ENCODE data around the gene ZNF22. TPM values are rescaled to one million over a fixed set of nuclear protein-coding genes. Genes with fewer than 3 reads are reported as not detected.

Gene ZNF22
- total and polyA plus RNA-seq, 2 of the 4 experiments (the other 2 are of a cell fraction) = 10.6 to 12.4 TPM

DNA sequence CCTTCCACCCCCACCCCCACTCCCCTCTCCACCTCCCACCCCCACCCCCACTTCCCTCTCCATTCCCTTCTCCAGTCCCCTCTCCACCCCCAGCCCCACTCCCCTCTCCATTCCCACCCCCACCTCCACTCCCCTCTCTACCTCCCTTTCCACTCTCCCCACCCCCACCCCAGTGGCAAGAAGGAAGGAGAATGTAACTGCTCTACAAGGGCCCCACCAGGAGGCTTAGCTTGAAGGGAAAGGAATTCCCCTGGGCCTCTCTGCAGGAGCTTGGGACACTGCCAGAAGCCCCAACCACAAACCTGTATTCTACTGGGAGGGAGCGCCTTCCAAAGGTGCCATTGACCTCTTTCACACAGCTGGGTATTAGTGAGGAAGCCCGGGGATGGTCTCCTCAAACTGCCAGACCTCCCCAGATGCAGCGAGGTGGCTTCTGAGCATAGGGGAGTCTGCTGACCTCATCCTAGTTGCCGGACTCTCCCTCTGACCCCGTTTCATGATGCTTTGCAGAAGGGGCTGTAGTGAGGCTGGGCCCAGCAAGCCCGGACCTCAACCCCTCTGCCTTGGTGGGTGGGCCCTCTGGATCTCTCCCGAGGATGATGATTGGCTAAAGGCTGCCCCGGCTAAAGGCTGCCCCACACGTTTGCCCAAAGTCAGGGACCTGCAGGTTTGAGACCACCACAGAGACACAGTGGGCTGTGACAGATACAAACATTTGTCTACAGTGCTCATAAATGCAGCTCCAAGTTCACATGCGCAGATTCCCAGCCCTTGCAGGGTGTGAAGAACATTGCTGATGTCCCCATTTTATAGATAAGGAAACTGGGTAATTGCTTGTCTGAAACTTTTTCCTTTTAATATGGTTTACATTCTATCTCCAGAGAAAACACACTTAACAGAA, 25.0 kb upstream of the ZNF22 start:
- H2AFZ ChIP-seq (replicated peaks; ENCODE audit: low read length, poor library complexity) = peak overlapping the region; percentile 98
- H3K4me2 ChIP-seq (ENCODE audit: low read depth, low read length) = peak overlapping the region; percentile 84
- H3K4me1 ChIP-seq (ENCODE audit: control insufficient read depth, insufficient read depth, low read length) = peaks cover 50% of the 10 kb centered on the region
- H3K9ac ChIP-seq (ENCODE audit: low read depth, low read length) = no peak overlapping the region
- intact Hi-C loops (cut with micrococcal nuclease) (loop anchor here (1.0 kb wide), 1 partner anchor 43 kb away; no protein-coding TSS in a partner anchor), in situ Hi-C loops (cut with MboI; ENCODE audit: low sequenced_read_pairs) (loop anchor here (25.0 kb wide), 4 partner anchors 1037 to 1838 kb away; partner anchors contain the start of genes CSGALNACT2 and HNRNPF), dilution Hi-C loops (cut with HindIII; ENCODE audit: low sequenced_read_pairs, unreplicated experiment) (no loop called here)
- H2AK9ac ChIP-seq (replicated peaks; ENCODE audit: low read depth, low read length, poor library complexity) = peak overlapping the region; percentile 66
- ChIA-PET CTCF (interaction anchor here (1.0 to 1.1 kb wide), 2 partner anchors 40 to 43 kb away, joined by 3 read pairs; no protein-coding TSS in a partner anchor), POLR2A (ENCODE audit: unreplicated experiment) (no interaction called here)
- peak overlapping the region; percentile 87 to 94; a peak in 3 of 4 replicates for H4K8ac ChIP-seq (ENCODE audit: low read depth in 2 of 2, low read length in 2 of 2)
- no peaks in the 10 kb centered on the region; the same call in 1 of the 2 replicates for H4K20me1 ChIP-seq (ENCODE audit: insufficient read depth, low read length)
- BruUV-seq (replicated peaks) = no TSS peak
- peak overlapping the region; percentile 78 for H3K27ac ChIP-seq (ENCODE audit: insufficient read depth, low read length)
- peaks cover 23% of the 10 kb centered on the region for H3K9me1 ChIP-seq (ENCODE audit: insufficient read depth, low read length)
- 0 out of 3 replicates have a peak overlapping the region, but pooled peaks have one; percentile 34 for H2BK15ac ChIP-seq (ENCODE audit: low read depth, low read length)
- H3K79me1 ChIP-seq (ENCODE audit: low read depth in 1 of 2, low read length in 2 of 2) = peaks cover 3 to 63% of the 10 kb centered on the region in 2 experiments; a peak in 3 of 4 replicates
- H2BK120ac ChIP-seq (ENCODE audit: low read depth, low read length) = peak overlapping the region; percentile 92
- peak overlapping the region; percentile 85 for H2BK5ac ChIP-seq (ENCODE audit: low read depth, low read length, poor library complexity, severe bottlenecking)
- ATAC-seq (ENCODE audit: low read depth) = peak; percentile 13
- no peak overlapping the region for H3K4me3 ChIP-seq (ENCODE audit: insufficient read depth, low read depth, low read length)
- peak overlapping the region; percentile 39 for H2BK20ac ChIP-seq (ENCODE audit: low read depth, low read length)
- peak overlapping the region; percentile 26 for H3K4ac ChIP-seq (ENCODE audit: low read depth, low read length)
- peak overlapping the region; percentile 69; the same call in 1 of the 2 replicates for H3K14ac ChIP-seq (replicated peaks; ENCODE audit: low read depth, low read length)
- H3K18ac ChIP-seq (ENCODE audit: low read depth, low read length) = no peak overlapping the region
- no peaks in the 10 kb centered on the region for H3K27me3 ChIP-seq (ENCODE audit: control insufficient read depth, insufficient read depth, low read length)
- H2AK5ac ChIP-seq (ENCODE audit: low read depth, low read length) = peak overlapping the region; percentile 88
- peak overlapping the region; percentile 38 for H4K91ac ChIP-seq (ENCODE audit: insufficient read depth, low read depth, low read length)
- peaks cover 23% of the 10 kb centered on the region; the same call in 1 of the 2 replicates for H3K36me3 ChIP-seq (ENCODE audit: control insufficient read depth, insufficient read depth, low read length)
- H4K5ac ChIP-seq (ENCODE audit: low read depth, low read length) = peak overlapping the region; percentile 8; the same call in 1 of the 2 replicates
- WGBS, 2 experiments (ENCODE audit: extremely low coverage in 2 of 2, insufficient read length in 1 of 2) = no CpG with 5 or more reads among the region's 10 CpGs
- no peaks in the 10 kb centered on the region for H3K9me3 ChIP-seq (ENCODE audit: control insufficient read depth, insufficient read depth, low read length)
- no peak overlapping the region for H3K56ac ChIP-seq (ENCODE audit: extremely low read depth, insufficient read depth, low read length)
- H3K23ac ChIP-seq (ENCODE audit: low read depth, low read length) = peak overlapping the region; percentile 4; the same call in 1 of the 2 replicates
- peak; percentile 76 for DNase-seq
- TF ChIP-seq RAD21 (IDR thresholded peaks at IDR 0.05; ENCODE audit: low read length) (no peak), RFX5 (IDR thresholded peaks at IDR 0.05; ENCODE audit: low read depth, low read length) (no peak), NFE2L2 (IDR thresholded peaks at IDR 0.05; ENCODE audit: low read depth, low read length) (no peak), FOS (IDR thresholded peaks at IDR 0.05; ENCODE audit: low read depth, low read length) (no peak), MXI1 (IDR thresholded peaks at IDR 0.05; ENCODE audit: borderline replicate concordance, low read depth, low read length) (no peak), CTCF (conservative IDR thresholded peaks at IDR 0.05; ENCODE audit: low read depth, low read length) (no peak), RCOR1 (IDR thresholded peaks at IDR 0.05; ENCODE audit: insufficient replicate concordance, low read length) (no peak), BHLHE40 (IDR thresholded peaks at IDR 0.05; ENCODE audit: low read depth, low read length) (no peak), SMC3 (IDR thresholded peaks at IDR 0.05; ENCODE audit: low read depth, low read length) (no peak), MAFK (IDR thresholded peaks at IDR 0.05; ENCODE audit: low read depth, low read length) (no peak)
- TF ChIP-seq, protein P1, sequence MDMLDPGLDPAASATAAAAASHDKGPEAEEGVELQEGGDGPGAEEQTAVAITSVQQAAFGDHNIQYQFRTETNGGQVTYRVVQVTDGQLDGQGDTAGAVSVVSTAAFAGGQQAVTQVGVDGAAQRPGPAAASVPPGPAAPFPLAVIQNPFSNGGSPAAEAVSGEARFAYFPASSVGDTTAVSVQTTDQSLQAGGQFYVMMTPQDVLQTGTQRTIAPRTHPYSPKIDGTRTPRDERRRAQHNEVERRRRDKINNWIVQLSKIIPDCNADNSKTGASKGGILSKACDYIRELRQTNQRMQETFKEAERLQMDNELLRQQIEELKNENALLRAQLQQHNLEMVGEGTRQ (IDR thresholded peaks at IDR 0.05; ENCODE audit: low read depth, low read length) = no peak
- TF ChIP-seq, protein P2, sequence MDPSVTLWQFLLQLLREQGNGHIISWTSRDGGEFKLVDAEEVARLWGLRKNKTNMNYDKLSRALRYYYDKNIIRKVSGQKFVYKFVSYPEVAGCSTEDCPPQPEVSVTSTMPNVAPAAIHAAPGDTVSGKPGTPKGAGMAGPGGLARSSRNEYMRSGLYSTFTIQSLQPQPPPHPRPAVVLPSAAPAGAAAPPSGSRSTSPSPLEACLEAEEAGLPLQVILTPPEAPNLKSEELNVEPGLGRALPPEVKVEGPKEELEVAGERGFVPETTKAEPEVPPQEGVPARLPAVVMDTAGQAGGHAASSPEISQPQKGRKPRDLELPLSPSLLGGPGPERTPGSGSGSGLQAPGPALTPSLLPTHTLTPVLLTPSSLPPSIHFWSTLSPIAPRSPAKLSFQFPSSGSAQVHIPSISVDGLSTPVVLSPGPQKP (IDR thresholded peaks at IDR 0.05; ENCODE audit: borderline replicate concordance, low read depth, low read length) = no peak

Measured in IMR-90 (cell line).